HEK293 (cell line): Measurements from ENCODE around the gene C2orf49.
A peak's percentile ranks its signal among the peaks of the same experiment; 100 is the strongest.
"Not testable (repeated sequence)": the region's sequence is repeated elsewhere in the genome, so short reads cannot be mapped to it uniquely, and the experiment has no call there.

Experiments used
- CTCF ChIA-PET: fragments of 350-600 bp; formaldehyde crosslinking; extraction: SDS; loops from one replicate; lab custom pipeline; 2021; ENCODE audit warnings: antibody characterized with exemption; lab: Yijun Ruan, JAX
- POLR2A ChIA-PET: fragments of 300-600 bp; formaldehyde crosslinking; extraction: SDS; loops from one replicate; lab custom pipeline; 2020; ENCODE audit warnings: antibody characterized with exemption, inconsistent platforms; lab: Yijun Ruan, JAX
- H3K27ac ChIP-seq: fragments of 200-500 bp; sonication (Bioruptor generic); 2 replicates; pipeline ENCODE4 v1.5.1; 2014; ENCODE audit warnings: low read depth, low read length, control low read depth, inconsistent platforms; ENCODE audit errors: extremely low read depth
- H3K36me3 ChIP-seq, 2 experiments: fragments of 200-500 bp in 1 of 2; sonication (Bioruptor generic) in 1 of 2; 1 replicate in 1 of 2; 2 replicates in 1 of 2; pipeline ENCODE4 v1.5.1; 2014 to 2017; ENCODE audit warnings: inconsistent platforms in 2 of 2, low read length in 2 of 2; ENCODE audit not compliant: control insufficient read depth in 2 of 2, insufficient read depth in 1 of 2
- H3K4me1 ChIP-seq: fragments of 200-500 bp; sonication (Bioruptor generic); 2 replicates; pipeline ENCODE4 v1.5.1; 2014; ENCODE audit warnings: mild to moderate bottlenecking, low read length, inconsistent platforms; ENCODE audit not compliant: control insufficient read depth, insufficient read depth
- H3K4me3 ChIP-seq: 2 replicates; pipeline ENCODE4 v1.5.1; 2011; ENCODE audit warnings: low read depth, mild to moderate bottlenecking, control low read depth, low read length, moderate library complexity
- H3K9me3 ChIP-seq: fragments of 200-500 bp; sonication (Bioruptor generic); 2 replicates; pipeline ENCODE4 v1.5.1; 2014; ENCODE audit warnings: low read depth, low read length, inconsistent platforms; ENCODE audit not compliant: control insufficient read depth, insufficient read depth
- BCL6B ChIP-seq: fragments of 450-650 bp; formaldehyde crosslinking; IDR thresholded peaks from 2 replicates; pipeline ENCODE4 v1.5.1; 2017; ENCODE audit warnings: missing biosample characterization, missing genetic modification characterization
- CTCF ChIP-seq: fragments of 450-650 bp; formaldehyde crosslinking; IDR thresholded peaks from 2 replicates; pipeline ENCODE4 v1.5.1; 2016; ENCODE audit warnings: missing biosample characterization, missing genetic modification characterization
- HIC1 ChIP-seq: fragments of 450-650 bp; formaldehyde crosslinking; IDR thresholded peaks from 2 replicates; pipeline ENCODE4 v1.5.1; 2016; ENCODE audit warnings: missing biosample characterization, missing genetic modification characterization
- SCRT2 ChIP-seq: fragments of 450-650 bp; formaldehyde crosslinking; IDR thresholded peaks from 2 replicates; pipeline ENCODE4 v1.5.1; 2016; ENCODE audit warnings: missing biosample characterization, missing genetic modification characterization
- TSHZ1 ChIP-seq: fragments of 450-650 bp; formaldehyde crosslinking; IDR thresholded peaks from 2 replicates; pipeline ENCODE4 v1.5.1; 2016; ENCODE audit warnings: missing biosample characterization, missing genetic modification characterization, borderline replicate concordance
- WT1 ChIP-seq: fragments of 450-650 bp; formaldehyde crosslinking; IDR thresholded peaks from 2 replicates; pipeline ENCODE4 v1.5.1; 2016; ENCODE audit warnings: missing biosample characterization, missing genetic modification characterization
- ZBTB7A ChIP-seq: fragments of 450-650 bp; formaldehyde crosslinking; IDR thresholded peaks from 2 replicates; pipeline ENCODE4 v1.5.1; 2016; ENCODE audit warnings: low read depth, missing biosample characterization, missing genetic modification characterization
- ZNF121 ChIP-seq: fragments of 450-650 bp; formaldehyde crosslinking; IDR thresholded peaks from 2 replicates; pipeline ENCODE4 v1.5.1; 2016; ENCODE audit warnings: missing biosample characterization, missing genetic modification characterization
- ZNF157 ChIP-seq: fragments of 450-650 bp; formaldehyde crosslinking; IDR thresholded peaks from 2 replicates; pipeline ENCODE4 v1.5.1; 2016; ENCODE audit warnings: missing biosample characterization, missing genetic modification characterization
- ZNF23 ChIP-seq: fragments of 450-650 bp; formaldehyde crosslinking; IDR thresholded peaks from 2 replicates; pipeline ENCODE4 v1.5.1; 2016; ENCODE audit warnings: missing biosample characterization, missing genetic modification characterization, borderline replicate concordance
- ZNF350 ChIP-seq: fragments of 450-650 bp; formaldehyde crosslinking; IDR thresholded peaks from 2 replicates; pipeline ENCODE4 v1.5.0; 2017; ENCODE audit warnings: missing biosample characterization, mild to moderate bottlenecking, missing genetic modification characterization
- ZNF354C ChIP-seq: fragments of 450-650 bp; formaldehyde crosslinking; IDR thresholded peaks from 2 replicates; pipeline ENCODE4 v1.5.1; 2016; ENCODE audit warnings: missing biosample characterization, missing genetic modification characterization, low read depth, borderline replicate concordance
- ZNF37A ChIP-seq: fragments of 450-650 bp; IDR thresholded peaks from 2 replicates; pipeline ENCODE4 v1.5.1; 2018; ENCODE audit warnings: missing biosample characterization, missing genetic modification characterization
- ZNF416 ChIP-seq: fragments of 450-650 bp; formaldehyde crosslinking; IDR thresholded peaks from 2 replicates; pipeline ENCODE4 v1.5.1; 2016; ENCODE audit warnings: missing biosample characterization, missing genetic modification characterization
- ZNF664 ChIP-seq: fragments of 450-650 bp; formaldehyde crosslinking; IDR thresholded peaks from 2 replicates; pipeline ENCODE4 v1.5.1; 2016; ENCODE audit warnings: missing biosample characterization, missing genetic modification characterization
- ZNF747 ChIP-seq: fragments of 450-650 bp; formaldehyde crosslinking; IDR thresholded peaks from 2 replicates; pipeline ENCODE4 v1.5.1; 2016; ENCODE audit warnings: missing biosample characterization, missing genetic modification characterization
- ZNF830 ChIP-seq: fragments of 450-650 bp; IDR thresholded peaks from 2 replicates; pipeline ENCODE4 v1.5.0; 2018; ENCODE audit warnings: missing biosample characterization, missing genetic modification characterization, low read depth, mild to moderate bottlenecking, moderate library complexity

Gene C2orf49

GRCh38 chr2:105325389-105325963 is 11.9 kb upstream of the C2orf49 start (continued):
- TF ChIP-seq HIC1 (tag by site-specific recombination) (no peak), SCRT2 (peak; percentile 52; the same call in 1 of the 2 replicates)

- H3K4me3 ChIP-seq, H3K27ac ChIP-seq, CTCF ChIA-PET, H3K4me1 ChIP-seq, H3K36me3 ChIP-seq, H3K9me3 ChIP-seq: not testable (repeated sequence)
- POLR2A ChIA-PET: interaction anchor here (0.6 to 1.0 kb wide), 2 partner anchors 10 to 1028 kb away, joined by 3 to 4 read pairs; partner anchors contain the start of gene C2orf49
These were observed 10.1 kb upstream of the C2orf49 start for GRCh38 chr2:105327271-105327670.

- H3K4me1 ChIP-seq: 0 out of 2 replicates have a peak, but pooled peaks cover 4% of the 10 kb centered on the region
- ChIA-PET CTCF (interaction anchor here (0.6 kb wide), 1 partner anchor 17 kb away, joined by 3 read pairs; no protein-coding TSS in a partner anchor), POLR2A (interaction anchor here (1.0 kb wide), 1 partner anchor 10 kb away, joined by 3 read pairs; the partner anchor contains the start of gene C2orf49)
- no peak overlapping the region for H3K27ac ChIP-seq
- H3K4me3 ChIP-seq: no peak overlapping the region
- TF ChIP-seq ZNF157 (tag by site-specific recombination) (no peak), ZNF830 (tag by site-specific recombination) (no peak), ZNF664 (tag by site-specific recombination) (peak; percentile 40; the same call in 1 of the 2 replicates), ZNF23 (no peak), ZNF416 (tag by site-specific recombination) (no peak), BCL6B (tag by site-specific recombination) (no peak), ZBTB7A (tag by site-specific recombination) (no peak)
- no peaks in the 10 kb centered on the region for H3K9me3 ChIP-seq
- H3K36me3 ChIP-seq: peaks cover 0 to 5% of the 10 kb centered on the region in 2 experiments; a peak in 1 of 3 replicates
These were observed 9.7 kb upstream of the C2orf49 start for GRCh38 chr2:105327690-105328089.

- ChIA-PET POLR2A (interaction anchor here (0.8 to 1.6 kb wide), 4 partner anchors 9 to 199 kb away, joined by 3 to 6 read pairs (median 3); partner anchors contain the start of gene C2orf49), CTCF (interaction anchor here (0.6 kb wide), 1 partner anchor 16 kb away, joined by 3 read pairs; no protein-coding TSS in a partner anchor)
- 0 out of 2 replicates have a peak, but pooled peaks cover 4% of the 10 kb centered on the region for H3K4me1 ChIP-seq
- no peaks in the 10 kb centered on the region for H3K9me3 ChIP-seq
- H3K36me3 ChIP-seq: peaks cover 1 to 5% of the 10 kb centered on the region in 2 experiments; a peak in 2 of 3 replicates
- H3K27ac ChIP-seq: peak overlapping the region; percentile 26
- peak overlapping the region; percentile 53 for H3K4me3 ChIP-seq
- TF ChIP-seq WT1 (tag by site-specific recombination) (no peak), ZNF37A (tag by site-specific recombination) (no peak), TSHZ1 (tag by site-specific recombination) (no peak), CTCF (tag by site-specific recombination) (0 out of 2 replicates have a peak, but pooled peaks have one; percentile 7), ZNF416 (tag by site-specific recombination) (no peak), ZNF747 (tag by site-specific recombination) (no peak), ZNF350 (tag by site-specific recombination) (no peak), ZNF354C (no peak), ZNF121 (tag by site-specific recombination) (no peak)
These were observed 8.8 kb upstream of the C2orf49 start for GRCh38 chr2:105328281-105329196.
